Upper lobe of left lung (tissue), 4 donors: ENCODE results near the gene CDKN3.

Source experiments
- POLR2A ChIP-seq, 4 donors: fragments of 450-650 bp; IDR thresholded peaks; one replicate each; pipeline ENCODE4 v1.5.1; 2016 to 2017; ENCODE audit warnings: antibody characterized with exemption in 4 of 4, mild to moderate bottlenecking in 2 of 4
- TF ChIP-seq, protein P1 (sequence below), 6 experiments: fragments of 450-650 bp in 4 of 6; fragments of 200-600 bp in 2 of 6; sonication (generic) in 2 of 6; IDR thresholded peaks; one replicate each; pipeline ENCODE4 v1.5.1; 2016 to 2019; ENCODE audit warnings: antibody characterized with exemption in 6 of 6

GRCh38 chr14:54410215-54410614 lies 13.4 kb downstream of the CDKN3 start:
- no peak for TF ChIP-seq POLR2A (IDR thresholded peaks at IDR 0.05)
- TF ChIP-seq, protein P1, sequence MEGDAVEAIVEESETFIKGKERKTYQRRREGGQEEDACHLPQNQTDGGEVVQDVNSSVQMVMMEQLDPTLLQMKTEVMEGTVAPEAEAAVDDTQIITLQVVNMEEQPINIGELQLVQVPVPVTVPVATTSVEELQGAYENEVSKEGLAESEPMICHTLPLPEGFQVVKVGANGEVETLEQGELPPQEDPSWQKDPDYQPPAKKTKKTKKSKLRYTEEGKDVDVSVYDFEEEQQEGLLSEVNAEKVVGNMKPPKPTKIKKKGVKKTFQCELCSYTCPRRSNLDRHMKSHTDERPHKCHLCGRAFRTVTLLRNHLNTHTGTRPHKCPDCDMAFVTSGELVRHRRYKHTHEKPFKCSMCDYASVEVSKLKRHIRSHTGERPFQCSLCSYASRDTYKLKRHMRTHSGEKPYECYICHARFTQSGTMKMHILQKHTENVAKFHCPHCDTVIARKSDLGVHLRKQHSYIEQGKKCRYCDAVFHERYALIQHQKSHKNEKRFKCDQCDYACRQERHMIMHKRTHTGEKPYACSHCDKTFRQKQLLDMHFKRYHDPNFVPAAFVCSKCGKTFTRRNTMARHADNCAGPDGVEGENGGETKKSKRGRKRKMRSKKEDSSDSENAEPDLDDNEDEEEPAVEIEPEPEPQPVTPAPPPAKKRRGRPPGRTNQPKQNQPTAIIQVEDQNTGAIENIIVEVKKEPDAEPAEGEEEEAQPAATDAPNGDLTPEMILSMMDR (IDR thresholded peaks at IDR 0.05), result no peak
